Thyroid gland (tissue), 4 donors: ENCODE data around the gene NUP35.

Source experiments
- POLR2A ChIP-seq, 2 donors: fragments of 450-650 bp; IDR thresholded peaks; one replicate each; pipeline ENCODE4 v1.6.1; 2017; ENCODE audit warnings: antibody characterized with exemption in 2 of 2, mild to moderate bottlenecking in 2 of 2, moderate library complexity in 1 of 2
- TF ChIP-seq, protein P1 (sequence below), 6 experiments: fragments of 200-600 bp in 3 of 6; fragments of 450-650 bp in 3 of 6; sonication (generic) in 3 of 6; IDR thresholded peaks; one replicate each; pipeline ENCODE4 v1.5.1; 2016 to 2019; ENCODE audit warnings: antibody characterized with exemption in 6 of 6, mild to moderate bottlenecking in 2 of 6, inconsistent platforms in 1 of 6, moderate library complexity in 1 of 6

DNA sequence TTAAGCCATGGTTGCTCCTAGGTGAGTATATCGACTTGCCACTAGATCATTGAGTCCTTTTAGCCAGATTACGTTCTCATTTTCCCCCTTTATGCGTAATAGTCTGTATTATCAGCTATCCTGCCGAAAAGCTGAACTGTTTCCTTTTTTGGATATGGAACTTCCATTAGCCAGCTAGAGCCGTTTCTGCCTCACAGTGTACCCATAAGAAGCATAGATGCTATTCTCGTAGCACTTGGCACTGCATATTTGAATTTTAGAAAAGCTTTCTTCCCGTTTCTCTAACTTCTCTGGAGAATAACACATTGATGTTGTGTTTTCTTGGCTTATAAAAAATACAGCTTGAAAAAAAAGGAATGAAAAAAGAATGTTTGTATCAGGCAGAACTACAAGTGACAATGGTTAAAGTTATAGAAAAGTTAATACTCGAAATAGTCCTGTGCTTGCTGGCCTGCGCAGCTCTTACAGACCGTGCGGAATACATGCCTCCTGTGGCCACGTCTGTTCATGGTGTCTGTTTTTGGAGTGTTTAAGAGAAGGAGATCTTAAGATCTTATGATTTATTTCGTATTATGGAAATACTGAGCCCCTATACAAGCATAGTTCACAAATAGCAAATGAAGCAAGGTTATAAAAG, 45.0 kb upstream of the NUP35 start:
- TF ChIP-seq, protein P1, sequence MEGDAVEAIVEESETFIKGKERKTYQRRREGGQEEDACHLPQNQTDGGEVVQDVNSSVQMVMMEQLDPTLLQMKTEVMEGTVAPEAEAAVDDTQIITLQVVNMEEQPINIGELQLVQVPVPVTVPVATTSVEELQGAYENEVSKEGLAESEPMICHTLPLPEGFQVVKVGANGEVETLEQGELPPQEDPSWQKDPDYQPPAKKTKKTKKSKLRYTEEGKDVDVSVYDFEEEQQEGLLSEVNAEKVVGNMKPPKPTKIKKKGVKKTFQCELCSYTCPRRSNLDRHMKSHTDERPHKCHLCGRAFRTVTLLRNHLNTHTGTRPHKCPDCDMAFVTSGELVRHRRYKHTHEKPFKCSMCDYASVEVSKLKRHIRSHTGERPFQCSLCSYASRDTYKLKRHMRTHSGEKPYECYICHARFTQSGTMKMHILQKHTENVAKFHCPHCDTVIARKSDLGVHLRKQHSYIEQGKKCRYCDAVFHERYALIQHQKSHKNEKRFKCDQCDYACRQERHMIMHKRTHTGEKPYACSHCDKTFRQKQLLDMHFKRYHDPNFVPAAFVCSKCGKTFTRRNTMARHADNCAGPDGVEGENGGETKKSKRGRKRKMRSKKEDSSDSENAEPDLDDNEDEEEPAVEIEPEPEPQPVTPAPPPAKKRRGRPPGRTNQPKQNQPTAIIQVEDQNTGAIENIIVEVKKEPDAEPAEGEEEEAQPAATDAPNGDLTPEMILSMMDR (IDR thresholded peaks at IDR 0.05) = no peak
- TF ChIP-seq POLR2A (IDR thresholded peaks at IDR 0.05) = no peak
